Body of pancreas (tissue), 4 donors: ENCODE measurements around the gene UBE2C.

Experiments used
- POLR2A ChIP-seq, 3 donors: fragments of 450-650 bp; IDR thresholded peaks; one replicate each; pipeline ENCODE4 v1.6.1; 2016; ENCODE audit warnings: antibody characterized with exemption in 3 of 3, mild to moderate bottlenecking in 2 of 3
- TF ChIP-seq, protein P1 (sequence below), 7 experiments: fragments of 450-650 bp in 4 of 7; fragments of 200-600 bp in 3 of 7; sonication (generic) in 3 of 7; IDR thresholded peaks; one replicate each; pipeline ENCODE4 v1.5.1; 2016 to 2019; ENCODE audit warnings: antibody characterized with exemption in 7 of 7

DNA sequence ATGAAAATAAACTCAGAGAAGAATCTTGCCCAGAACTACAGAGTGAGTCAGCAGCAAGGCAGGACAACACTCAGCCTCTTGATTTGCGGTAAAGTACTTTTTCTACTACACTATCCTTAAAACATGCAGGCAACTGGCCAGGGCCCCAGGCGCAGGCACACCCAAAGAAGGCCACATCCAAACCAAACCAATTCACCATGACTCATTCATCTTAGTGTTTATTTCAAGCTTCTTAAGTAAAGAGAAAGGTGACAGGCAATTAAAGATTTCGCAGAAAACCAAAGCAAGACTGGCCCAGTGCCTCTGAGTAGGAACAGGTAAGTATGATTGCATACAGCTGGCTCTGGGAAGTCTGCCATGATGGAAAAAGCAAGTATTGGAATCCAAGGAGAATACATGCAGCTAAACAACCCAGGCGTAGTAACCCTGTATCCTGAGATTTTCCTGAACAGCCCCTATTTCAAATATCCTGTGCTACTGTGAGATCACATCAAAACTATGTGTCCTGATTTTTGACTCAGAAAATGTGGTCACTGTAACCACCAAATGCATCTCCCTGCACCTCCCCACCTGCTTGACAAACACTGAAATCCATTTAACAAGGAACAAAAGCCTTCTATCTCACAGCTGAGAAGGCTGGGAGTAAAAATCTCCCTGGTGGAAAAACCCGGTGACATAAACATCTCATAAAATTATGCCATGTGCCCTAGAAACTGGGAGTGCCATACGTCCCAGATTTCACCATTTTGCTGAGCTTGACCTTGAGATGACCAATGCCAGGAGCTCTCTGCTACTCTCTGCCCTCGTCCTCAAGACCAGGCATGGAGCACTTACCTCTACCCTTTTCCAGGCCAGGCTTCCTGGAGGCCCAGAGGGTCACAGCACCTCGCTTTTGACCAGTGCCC lies 33.2 kb upstream of the UBE2C start:
- TF ChIP-seq, protein P1, sequence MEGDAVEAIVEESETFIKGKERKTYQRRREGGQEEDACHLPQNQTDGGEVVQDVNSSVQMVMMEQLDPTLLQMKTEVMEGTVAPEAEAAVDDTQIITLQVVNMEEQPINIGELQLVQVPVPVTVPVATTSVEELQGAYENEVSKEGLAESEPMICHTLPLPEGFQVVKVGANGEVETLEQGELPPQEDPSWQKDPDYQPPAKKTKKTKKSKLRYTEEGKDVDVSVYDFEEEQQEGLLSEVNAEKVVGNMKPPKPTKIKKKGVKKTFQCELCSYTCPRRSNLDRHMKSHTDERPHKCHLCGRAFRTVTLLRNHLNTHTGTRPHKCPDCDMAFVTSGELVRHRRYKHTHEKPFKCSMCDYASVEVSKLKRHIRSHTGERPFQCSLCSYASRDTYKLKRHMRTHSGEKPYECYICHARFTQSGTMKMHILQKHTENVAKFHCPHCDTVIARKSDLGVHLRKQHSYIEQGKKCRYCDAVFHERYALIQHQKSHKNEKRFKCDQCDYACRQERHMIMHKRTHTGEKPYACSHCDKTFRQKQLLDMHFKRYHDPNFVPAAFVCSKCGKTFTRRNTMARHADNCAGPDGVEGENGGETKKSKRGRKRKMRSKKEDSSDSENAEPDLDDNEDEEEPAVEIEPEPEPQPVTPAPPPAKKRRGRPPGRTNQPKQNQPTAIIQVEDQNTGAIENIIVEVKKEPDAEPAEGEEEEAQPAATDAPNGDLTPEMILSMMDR (IDR thresholded peaks at IDR 0.05), result no peak
- TF ChIP-seq POLR2A (IDR thresholded peaks at IDR 0.05), result no peak
